GM19395 (cell line): ENCODE measurements around the gene HEBP1.
A peak's percentile ranks its signal among the peaks of the same experiment; 100 is the strongest.
"Not testable (repeated sequence)": the region's sequence is repeated elsewhere in the genome, so short reads cannot be mapped to it uniquely, and the experiment has no call there.

Source experiments
- ATAC-seq: cut with Tn5 transposase; IDR thresholded peaks from one replicate; pipeline ENCODE4 v1.9.1; 2021; ENCODE audit warnings: mild to moderate bottlenecking, moderate library complexity; ENCODE audit not compliant: unreplicated experiment

The HEBP1 gene, protein sequence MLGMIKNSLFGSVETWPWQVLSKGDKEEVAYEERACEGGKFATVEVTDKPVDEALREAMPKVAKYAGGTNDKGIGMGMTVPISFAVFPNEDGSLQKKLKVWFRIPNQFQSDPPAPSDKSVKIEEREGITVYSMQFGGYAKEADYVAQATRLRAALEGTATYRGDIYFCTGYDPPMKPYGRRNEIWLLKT

DNA sequence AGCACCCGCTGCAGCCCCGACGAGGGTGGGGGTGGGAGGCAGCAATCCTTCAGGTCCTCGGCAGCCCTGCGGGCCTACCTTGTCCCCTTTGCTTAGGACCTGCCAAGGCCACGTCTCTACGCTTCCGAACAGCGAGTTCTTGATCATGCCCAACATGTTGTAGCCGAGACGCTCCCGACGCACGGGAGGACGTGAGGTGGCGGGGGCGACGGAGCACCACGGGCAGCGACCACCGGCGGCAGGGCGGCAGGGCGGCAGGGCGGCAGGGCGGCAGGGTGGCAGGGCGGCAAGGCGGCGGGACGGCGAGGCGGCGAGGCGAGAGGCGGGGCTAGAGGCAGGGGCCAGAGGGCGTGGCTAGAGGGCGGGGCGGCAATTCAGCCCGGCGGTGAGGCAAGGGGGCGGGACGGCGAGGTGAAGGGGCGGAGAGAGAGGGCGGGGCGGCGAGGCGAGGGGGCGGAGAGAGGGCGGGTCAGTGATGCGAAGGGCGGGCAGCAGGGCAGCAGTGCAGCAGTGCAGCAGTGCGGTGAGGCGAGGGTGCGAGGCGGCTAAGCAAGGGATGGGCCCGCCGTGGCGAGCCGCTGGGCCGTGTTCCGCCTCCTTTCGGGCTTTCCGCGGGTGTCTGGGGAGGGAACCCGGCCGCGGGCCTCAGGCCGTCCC lies at the start of gene HEBP1:
TSS of gene HEBP1 (minus strand) at position 307 of the 657 bp plus-strand sequence. CDS start at position 156, 151 bp downstream.
- peak; percentile 82 for ATAC-seq

DNA sequence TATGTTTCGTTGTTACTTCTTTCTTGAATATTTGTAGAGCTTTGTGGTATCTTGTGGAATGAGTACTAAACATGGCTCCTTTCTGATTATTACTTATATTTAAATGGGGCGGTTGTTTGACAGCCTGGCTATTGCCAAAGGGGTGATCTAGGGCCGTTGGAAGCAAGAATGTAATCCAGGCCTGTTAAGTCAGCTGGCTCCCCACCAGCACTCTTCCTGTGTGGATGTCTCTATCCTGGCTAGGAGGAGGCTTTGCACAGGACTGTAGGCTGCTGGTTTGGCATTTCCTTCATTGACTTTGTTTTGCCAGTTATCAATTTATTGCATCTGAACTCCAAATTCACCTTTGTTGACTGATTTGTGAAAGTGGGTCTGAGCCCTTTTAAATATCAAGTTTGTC lies 49.8 kb upstream of the HEBP1 start:
- ATAC-seq: no peak

DNA sequence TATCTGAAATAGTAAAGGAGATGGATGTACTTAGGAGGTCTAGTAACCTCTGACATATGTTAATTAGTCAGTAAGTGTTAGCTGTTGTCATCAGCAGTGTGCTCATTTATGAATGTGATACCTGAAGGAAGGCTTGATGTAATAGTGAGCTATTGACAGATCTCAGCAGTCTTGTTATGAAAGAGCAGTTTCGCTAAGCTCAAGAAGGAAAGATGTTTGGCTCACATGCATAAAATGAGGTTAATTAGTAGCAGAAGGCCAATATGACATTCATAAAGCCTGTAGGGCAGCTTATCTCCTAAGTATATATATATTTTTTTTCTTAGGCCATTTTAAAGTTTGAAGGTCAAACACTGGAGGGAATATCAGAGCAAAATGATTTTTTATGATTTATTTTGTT lies 46.9 kb upstream of the HEBP1 start:
- no peak for ATAC-seq

DNA sequence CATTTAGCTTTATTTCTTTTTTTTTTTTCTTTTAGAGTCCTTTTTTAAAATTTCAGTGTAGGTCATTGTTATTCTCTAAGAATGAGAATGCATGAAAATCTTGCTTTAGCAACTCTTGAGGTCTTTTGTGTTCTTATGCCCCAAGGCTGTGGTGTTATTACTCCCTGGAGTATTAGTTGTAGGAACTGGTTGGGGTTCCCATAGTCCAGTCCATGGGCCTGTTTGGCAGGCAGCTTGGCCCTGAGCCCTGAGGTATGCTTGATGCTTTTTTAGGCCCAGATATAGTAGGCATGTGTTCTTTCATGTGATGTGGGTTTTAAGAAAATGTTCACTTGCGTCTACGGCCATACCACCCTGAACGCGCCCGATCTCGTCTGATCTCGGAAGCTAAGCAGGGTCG lies 45.8 kb upstream of the HEBP1 start:
- ATAC-seq: no peak

DNA sequence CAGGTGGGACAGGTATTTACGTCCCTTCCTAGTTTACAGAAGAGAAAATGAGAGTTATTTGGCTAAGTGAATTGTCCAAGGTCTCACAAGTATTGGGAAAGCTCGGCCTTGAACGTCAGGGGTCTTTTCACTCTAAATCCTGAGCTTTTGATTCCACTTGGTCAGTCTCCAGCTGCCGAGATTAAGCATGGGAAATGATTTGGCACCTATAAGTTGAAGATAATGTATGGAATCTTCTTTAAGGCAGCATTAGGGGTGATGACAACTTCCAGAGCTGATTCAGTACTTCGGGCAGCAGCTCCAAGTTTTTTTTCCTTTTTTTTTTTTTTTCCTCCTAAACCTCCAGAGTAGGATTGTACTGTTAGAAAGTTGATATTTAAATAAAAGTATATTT lies 44.8 kb upstream of the HEBP1 start:
- ATAC-seq: no peak

DNA sequence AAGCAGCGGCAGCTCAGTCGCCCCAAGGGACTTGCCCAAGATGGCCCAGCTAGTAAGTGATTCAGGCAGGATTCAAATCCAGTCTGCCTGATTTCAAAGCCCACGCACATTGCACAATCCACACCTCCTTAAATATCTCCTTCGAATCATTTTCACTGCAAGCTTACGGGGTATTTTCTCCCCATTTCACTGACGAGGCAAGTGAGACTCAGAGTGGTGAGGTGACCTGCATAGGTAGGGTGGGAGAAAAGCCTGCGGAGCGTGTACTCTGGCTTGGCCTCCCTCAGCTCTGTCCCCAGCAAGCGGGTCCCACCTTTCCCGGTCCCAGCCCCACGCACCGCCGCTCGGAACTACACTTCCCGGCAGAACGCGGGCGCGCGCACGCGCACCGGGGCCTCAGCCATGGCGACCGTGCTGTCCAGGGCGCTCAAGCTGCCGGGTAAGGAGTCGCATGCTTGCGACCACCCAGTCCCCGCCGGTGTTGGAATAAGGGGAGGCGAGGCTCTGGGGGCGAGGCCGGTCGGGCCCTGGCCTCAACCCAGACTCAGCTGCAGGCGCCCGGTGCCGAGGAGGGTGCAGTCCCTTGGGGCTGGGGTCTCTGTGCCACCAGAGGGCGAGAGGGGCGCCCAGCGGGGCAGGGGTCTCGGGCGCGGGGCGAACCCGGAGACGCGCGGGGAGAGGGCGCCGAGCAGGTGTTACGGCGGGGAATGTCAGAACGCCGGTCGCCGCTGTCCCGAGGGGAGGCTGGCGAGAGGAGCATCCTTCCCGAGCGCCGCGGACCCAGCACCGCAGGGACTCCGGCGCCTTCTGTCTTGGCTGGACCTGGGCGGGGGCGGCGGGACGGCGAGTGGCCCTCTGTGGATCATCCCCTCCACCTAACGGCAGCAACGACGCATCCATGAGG lies 44.2 kb upstream of the HEBP1 start, which contains the start of gene FAM234B:
TSS of gene FAM234B (plus strand) at position 380 of the 904 bp plus-strand sequence. CDS start at position 403, 23 bp downstream.
- peak; percentile 82 for ATAC-seq

DNA sequence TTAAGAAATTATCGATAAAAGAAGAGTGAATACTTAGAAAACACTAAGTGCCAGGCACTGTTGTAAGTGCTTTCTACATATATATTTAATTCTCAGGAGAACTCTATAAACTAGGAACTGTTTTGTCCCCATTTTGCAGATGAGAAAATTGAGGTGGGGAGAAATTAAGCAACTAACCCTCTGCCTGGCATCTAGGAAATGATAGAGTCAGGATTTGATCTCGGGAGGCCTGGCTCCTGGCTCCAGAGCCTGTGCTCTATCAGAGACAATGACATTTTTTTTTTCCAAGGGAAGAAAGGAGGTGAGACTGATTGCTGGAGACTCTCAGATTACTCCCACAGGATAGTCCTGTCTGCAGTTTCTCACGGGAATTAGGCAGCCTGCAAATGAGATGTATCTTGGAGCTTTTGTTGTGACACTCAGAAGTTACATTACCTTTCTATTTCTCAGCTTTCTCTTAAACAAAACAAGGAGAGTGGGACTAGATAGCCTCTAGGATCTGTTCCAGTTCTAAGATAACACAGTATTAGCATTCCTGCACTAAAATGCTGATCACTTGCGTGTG lies 42.7 kb upstream of the HEBP1 start:
- no peak for ATAC-seq

DNA sequence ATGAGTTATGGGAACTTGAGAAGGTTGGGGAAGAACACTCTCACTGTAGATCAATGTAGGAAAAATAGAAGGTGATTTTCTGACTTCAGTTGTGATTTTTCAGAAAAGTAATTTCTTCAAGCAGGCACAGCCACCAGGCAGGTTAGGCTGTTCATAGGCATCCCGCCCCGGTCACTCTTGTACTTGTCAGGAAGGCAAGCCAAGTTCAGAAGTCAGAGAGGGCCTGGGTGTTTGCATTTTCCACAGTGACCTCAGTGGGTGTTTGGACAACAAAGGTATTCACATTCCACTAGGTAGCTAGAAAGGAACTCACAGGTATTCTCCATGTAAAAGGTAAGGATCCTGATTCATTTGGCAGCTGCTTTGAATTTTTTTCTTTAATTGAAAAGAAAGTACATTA lies 41.2 kb upstream of the HEBP1 start:
- ATAC-seq: no peak

DNA sequence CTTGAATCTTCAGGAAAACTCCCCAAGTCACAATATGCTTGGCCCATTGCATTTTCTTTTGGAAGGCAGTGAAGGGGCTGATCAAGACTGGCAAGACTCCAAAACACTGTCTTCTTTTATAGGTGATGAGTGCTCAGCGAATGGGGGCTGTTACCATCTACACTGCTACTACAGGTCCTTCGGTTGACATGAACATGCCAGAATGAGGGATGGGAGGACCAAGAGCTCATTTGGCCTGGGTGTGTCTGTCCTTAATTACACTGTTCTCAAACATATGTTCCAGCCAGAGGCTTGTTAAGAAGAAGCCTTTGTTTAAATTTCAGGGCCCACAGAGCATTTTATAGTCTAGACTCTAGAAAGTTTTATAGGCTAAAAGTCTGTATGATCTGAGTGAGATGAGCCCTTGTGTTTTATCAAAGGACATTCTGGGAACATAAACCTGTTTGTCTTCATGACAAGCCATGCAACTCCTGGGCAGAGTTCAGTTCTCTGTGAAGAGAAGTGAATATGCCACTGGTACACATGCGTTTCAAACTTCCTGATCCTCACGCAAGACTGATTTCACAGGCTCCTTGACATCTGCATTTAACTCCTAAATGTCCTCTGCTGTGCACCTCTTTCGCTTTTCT lies 39.4 kb upstream of the HEBP1 start:
- ATAC-seq: no peak

DNA sequence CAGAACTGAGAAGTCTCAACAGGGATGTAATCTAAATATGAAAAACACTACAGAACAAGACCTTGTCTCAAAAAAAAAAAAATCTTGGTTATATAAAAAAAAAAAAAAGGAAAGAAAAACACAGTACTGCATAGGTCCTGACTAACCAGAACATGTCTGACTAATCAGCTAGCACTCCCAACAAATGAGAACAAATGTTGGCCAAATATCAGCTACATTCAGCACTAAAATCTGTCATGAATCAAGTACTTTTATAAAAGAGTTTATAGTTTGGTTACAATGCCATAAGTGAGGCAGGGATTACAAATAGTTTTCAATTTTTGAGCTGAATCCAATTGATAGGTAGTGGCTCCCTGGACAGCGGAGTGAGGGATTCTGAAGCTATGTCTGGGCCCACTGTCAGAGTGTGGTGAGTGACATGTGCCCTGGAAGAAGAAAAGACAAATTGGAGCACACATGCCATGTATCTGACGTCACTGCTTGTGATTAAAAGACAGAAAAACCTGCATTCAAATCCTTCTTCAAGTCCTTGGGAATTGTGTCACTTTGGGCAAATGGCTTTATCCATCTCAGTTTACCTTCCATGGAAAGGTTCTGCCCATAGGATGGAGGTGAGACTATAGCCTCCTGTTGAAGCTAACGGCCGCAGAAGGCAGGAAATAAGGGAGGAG lies 38.6 kb upstream of the HEBP1 start:
- ATAC-seq: no peak

DNA sequence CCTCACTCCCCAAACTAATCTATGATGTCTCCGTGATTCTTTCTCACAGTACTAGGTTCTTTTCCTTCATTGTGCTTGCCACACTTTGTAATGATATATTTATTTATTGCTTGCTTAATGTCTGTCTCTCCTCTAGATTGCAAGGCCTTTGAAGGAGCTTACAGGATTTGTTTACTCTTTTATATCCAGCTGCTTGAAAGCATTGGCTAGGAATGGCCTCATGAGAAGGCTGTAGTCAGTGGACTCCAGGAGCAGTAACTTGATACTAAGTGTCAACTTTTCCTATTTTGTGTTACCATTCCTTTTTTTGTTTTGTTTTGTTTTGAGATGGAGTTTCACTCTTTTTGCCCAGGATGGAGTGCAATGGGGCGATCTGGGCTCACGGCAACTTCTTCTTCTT lies 36.8 kb upstream of the HEBP1 start:
- ATAC-seq: no peak

DNA sequence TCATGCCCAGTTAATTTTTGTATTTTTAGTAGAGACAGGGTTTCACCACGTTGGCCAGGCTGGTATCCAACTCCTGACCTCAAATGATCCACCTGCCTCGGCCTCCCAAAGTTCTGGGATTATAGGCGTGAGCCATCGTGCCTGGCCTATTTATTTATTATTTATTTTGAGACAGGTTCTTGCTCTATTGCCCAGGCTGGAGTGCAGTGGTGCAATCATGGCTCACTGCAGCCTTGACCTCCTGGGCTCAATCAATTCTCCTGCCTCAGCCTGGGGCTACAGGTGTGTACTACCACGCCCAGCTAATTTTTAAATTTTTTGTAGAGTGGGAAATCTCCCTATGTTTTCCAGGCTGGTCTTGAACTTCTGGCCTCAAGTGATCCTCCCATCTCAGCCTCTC lies 35.3 kb upstream of the HEBP1 start:
- ATAC-seq: not testable (repeated sequence)

DNA sequence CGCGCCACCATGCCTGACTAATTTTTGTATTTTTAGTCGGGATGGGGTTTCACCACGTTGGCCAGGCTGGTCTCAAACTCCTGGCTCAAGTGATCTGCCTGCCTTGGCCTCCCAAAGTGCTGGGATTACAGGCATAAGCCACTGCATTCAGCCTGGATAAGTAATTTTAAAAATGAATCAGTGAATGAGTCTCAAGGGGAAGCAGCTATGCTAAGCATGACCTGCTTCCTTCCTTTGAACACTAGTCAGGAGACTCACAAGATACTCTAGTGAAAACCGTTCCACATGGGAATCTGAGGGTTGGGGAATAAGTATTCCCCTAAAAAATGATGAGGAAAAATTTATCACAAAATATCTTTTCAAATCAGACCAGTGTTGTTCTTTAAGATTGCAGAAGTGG lies 33.4 kb upstream of the HEBP1 start:
- no peak for ATAC-seq

DNA sequence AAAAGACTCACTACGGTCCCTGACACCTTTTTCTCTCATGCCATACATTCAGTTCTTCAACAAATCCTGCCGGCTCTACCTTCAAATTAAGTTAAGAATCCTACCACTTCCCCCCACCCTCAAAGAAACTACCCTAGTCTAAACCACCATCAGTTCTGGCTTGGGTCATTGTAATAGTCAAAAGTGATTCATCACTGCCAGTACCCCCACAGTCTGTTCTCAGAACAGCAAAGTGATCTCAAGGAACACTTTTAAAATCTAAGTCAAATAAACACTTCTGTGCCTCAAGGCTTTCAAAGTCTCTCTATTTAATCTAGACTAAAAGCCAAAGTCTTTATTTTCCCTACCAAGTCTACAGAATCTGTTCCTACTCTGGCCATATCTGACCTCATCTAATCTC lies 32.1 kb upstream of the HEBP1 start:
- no peak for ATAC-seq

DNA sequence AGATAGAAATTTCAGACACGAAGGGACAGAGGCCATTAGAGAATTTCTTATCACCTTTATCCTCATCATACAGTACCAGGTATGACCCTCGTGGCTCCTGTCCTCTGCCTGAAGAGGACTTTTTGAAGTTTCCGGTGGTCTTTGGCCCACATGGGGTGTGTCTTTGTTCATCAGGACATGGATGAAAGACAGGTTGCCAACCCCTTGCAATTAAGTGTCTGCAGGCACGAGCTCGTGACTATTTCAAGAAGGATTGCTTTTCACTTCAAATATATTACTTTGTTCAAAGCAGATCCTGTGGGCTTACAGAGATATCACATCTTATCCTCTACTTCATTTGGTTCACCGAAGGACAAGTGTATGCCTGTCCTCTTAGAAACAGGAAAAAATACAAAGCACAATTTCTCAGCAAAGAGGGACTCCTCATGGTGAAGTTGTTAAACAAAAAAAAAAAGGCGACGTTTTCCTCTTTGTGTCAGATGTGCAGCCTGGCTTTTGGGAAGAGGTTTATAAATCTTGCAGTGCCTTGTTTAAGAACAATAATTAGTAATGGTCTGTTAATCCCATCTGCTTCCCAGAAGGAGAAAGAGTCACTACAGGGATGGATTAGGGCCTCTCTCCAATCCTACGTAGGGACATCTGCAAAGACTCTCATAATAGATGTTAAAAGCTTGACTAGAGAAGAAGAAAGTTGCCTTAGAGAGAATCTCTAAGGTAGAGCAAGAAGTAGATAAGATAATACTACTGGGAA lies 30.7 kb upstream of the HEBP1 start:
- no peak for ATAC-seq

DNA sequence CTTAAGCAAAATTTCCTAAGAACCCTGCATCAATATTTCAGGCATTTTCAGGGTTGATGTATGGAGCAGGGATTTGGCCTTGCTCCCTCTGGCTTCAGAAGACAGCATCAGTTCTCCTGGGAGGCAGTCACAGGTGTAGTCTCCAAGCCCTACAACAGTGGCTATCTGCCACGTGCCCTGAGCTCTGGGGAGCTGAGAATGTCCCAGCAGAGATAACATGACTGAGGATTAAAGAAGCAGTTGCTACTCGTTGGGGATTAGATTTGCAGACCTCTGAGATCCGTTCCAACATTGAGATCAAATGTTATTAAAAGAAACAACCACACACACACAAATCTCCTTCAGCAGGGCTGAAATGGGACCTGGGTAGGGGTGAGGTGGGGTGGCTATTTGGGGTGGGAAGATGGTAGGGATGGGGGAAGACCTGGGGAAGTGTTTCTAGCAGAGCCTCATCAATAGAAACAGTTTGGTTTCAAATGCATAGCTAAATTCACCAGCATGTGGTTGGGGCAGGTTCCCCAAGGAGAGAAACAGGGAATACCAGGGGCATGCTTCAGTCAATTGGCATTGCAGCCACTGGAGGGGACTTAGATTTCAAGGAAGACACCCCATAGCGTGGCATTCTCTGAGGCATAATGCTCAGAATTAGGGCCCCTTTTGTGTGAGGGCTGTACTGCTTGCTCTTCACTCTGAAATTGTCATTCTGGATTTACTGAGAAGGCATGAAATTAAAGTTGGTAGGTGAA lies 28.9 kb upstream of the HEBP1 start:
- no peak for ATAC-seq

DNA sequence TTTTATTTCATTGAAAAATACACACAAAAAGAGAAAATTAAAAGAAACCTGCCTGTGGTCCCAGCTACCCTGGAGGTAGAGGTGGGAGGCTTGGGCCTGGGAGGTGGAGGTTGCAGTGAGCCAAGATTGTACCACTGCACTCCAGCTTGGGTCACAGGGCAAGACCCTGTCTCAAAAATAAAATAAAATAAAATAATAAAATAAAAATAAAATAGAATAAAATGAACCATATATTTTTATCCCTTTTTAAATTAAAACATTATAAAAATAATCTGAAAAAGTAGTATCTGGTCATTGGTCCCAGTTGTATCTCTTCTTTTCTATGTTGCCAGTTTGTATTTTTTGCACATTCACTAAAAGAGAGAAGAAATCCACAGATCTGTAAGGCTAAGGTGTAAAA lies 27.4 kb upstream of the HEBP1 start:
- no peak for ATAC-seq

DNA sequence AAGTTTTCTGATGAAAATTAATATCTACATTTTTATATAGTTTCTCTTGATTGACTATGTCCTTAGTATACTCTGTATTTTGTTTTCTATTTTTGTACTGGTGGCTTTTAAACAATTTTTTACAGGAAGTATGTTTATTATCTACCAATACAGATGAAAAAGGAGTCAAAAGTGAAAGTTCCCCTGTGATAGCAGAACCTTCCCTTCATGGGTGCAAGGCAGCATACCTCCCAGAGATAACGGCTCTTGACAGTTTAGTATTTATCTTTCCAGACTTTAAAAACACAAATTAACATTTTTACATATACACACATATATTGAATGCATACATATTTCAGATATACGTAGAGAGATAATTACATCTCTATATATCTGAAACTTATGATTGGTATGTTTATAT lies 27.0 kb upstream of the HEBP1 start:
- no peak for ATAC-seq

DNA sequence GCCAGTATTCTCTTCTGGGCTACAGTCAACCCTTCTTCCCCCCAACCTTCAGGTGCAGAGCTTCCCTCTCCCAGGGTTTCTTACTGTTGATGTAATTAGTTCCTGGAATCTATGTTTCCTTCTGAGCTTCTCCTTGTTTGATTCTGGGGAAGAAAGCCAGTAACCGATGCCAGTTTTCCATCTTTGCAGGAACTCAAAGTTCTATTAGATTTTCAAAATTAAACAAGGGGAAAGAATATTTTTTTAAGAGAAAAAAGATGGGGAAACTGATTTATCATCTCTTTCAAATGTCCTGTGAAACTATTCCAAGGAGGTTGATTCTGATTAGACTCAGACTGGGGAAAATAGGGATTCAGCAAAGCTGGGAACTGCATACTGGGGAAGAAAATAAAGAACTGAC lies 26.2 kb upstream of the HEBP1 start:
- ATAC-seq: no peak
